H1 (cell line): ENCODE measurements around the gene MED1. TPM values are rescaled to one million over a fixed set of nuclear protein-coding genes. Genes with fewer than 3 reads are reported as not detected.

Source experiments
- CTCF ChIA-PET: fragments of 300-600 bp; sonication (Branson Sonifier 250); formaldehyde crosslinking; loops from one replicate; lab custom pipeline; 2021; ENCODE audit not compliant: partially characterized antibody; lab: Charles Lee
- POLR2A ChIA-PET: fragments of 300-600 bp; sonication (Branson Sonifier 250); formaldehyde crosslinking; loops from one replicate; lab custom pipeline; 2021; ENCODE audit warnings: inconsistent platforms; ENCODE audit not compliant: partially characterized antibody; lab: Charles Lee
- DNase-seq, 2 experiments: peaks; one replicate each; pipeline versions ENCODE4 v3.0.0 to v3.0.0-alpha.2; 2010 to 2022; ENCODE audit warnings: low spot score in 2 of 2, low read depth in 1 of 2, mixed read lengths in 1 of 2
- FAIRE-seq: peaks from 2 replicates; lab custom pipeline; 2011; peaks lifted over from hg19 to GRCh38; lab: Jason Lieb, UNC
- H2AFZ ChIP-seq: 2 replicates; pipeline ENCODE4 v1.8.1; 2012; ENCODE audit warnings: low read length, inconsistent platforms
- H2AK5ac ChIP-seq: 2 replicates; pipeline ENCODE4 v1.6.1; 2013; ENCODE audit warnings: low read depth, low read length
- H2BK120ac ChIP-seq: replicated peaks from 2 replicates; pipeline ENCODE3; 2013; ENCODE audit warnings: low read depth, low read length, inconsistent platforms
- H2BK12ac ChIP-seq: 2 replicates; pipeline ENCODE4 v1.6.1; 2013; ENCODE audit warnings: low read depth, low read length
- H2BK15ac ChIP-seq: 2 replicates; pipeline ENCODE4 v1.6.1; 2013; ENCODE audit warnings: low read length
- H2BK20ac ChIP-seq: 2 replicates; pipeline ENCODE4 v1.6.1; 2013; ENCODE audit warnings: low read length
- H2BK5ac ChIP-seq: 2 replicates; pipeline ENCODE4 v1.6.1; 2013; ENCODE audit warnings: low read depth, low read length
- H3K14ac ChIP-seq: 2 replicates; pipeline ENCODE4 v1.6.1; 2013; ENCODE audit warnings: inconsistent platforms; ENCODE audit not compliant: insufficient read length
- H3K18ac ChIP-seq: 2 replicates; pipeline ENCODE4 v1.6.1; 2013; ENCODE audit warnings: low read length; ENCODE audit errors: extremely low read depth
- H3K23ac ChIP-seq: 2 replicates; pipeline ENCODE4 v1.6.1; 2013; ENCODE audit warnings: inconsistent platforms; ENCODE audit not compliant: insufficient read length
- H3K23me2 ChIP-seq: 2 replicates; pipeline ENCODE4 v1.6.1; 2013; ENCODE audit warnings: low read depth, low read length
- H3K27ac ChIP-seq: 2 replicates; pipeline ENCODE4 v1.6.1; 2011; ENCODE audit warnings: low read depth, low read length, inconsistent platforms
- H3K27me3 ChIP-seq, 4 experiments: replicated peaks in 1 of 4; 1 replicate in 1 of 4; 2 replicates in 3 of 4; pipeline versions ENCODE4 v1.6.1 to v1.8.1; 2011 to 2013; ENCODE audit warnings: low read length in 3 of 4, mild to moderate bottlenecking in 3 of 4, inconsistent platforms in 2 of 4, mixed read lengths in 2 of 4, moderate library complexity in 1 of 4; ENCODE audit not compliant: control insufficient read depth in 3 of 4, insufficient read depth in 3 of 4; ENCODE audit errors: extremely low read depth in 1 of 4
- H3K36me3 ChIP-seq, 4 experiments: 2 replicates each; pipeline versions ENCODE4 v1.6.1 to v1.8.1; 2011 to 2013; ENCODE audit warnings: mild to moderate bottlenecking in 4 of 4, low read length in 3 of 4, moderate library complexity in 2 of 4, control low read depth in 1 of 4, inconsistent platforms in 1 of 4; ENCODE audit not compliant: insufficient read depth in 4 of 4, control insufficient read depth in 2 of 4
- H3K4ac ChIP-seq: replicated peaks from 2 replicates; pipeline ENCODE3; 2013; ENCODE audit warnings: low read length, low read depth, mixed read lengths, inconsistent platforms; ENCODE audit not compliant: insufficient read length
- H3K4me1 ChIP-seq, 4 experiments: replicated peaks in 1 of 4; 1 replicate in 1 of 4; 2 replicates in 3 of 4; pipeline versions ENCODE4 v1.6.1 to v1.8.1; 2011 to 2013; ENCODE audit warnings: low read length in 3 of 4, inconsistent platforms in 2 of 4, mixed read lengths in 1 of 4; ENCODE audit not compliant: insufficient read depth in 4 of 4, control insufficient read depth in 3 of 4
- H3K4me2 ChIP-seq, 2 experiments: 2 replicates each; pipeline versions ENCODE4 v1.6.1 to v1.8.1; 2011 to 2013; ENCODE audit warnings: low read depth in 2 of 2, low read length in 2 of 2, control low read depth in 1 of 2, inconsistent platforms in 1 of 2, mild to moderate bottlenecking in 1 of 2; ENCODE audit not compliant: insufficient read depth in 1 of 2
- H3K4me3 ChIP-seq, 4 experiments: fragments of 200-600, 300-600 bp in 1 of 4; sonication (generic), shearing (Covaris generic), sonication (Bioruptor Twin) in 1 of 4; 2 replicates each; pipeline versions ENCODE4 v1.5.1 to v1.8.1; 2011 to 2016; ENCODE audit warnings: low read length in 4 of 4, low read depth in 3 of 4, control low read depth in 2 of 4, inconsistent platforms in 2 of 4, mild to moderate bottlenecking in 2 of 4, mixed read lengths in 1 of 4, moderate library complexity in 1 of 4; ENCODE audit not compliant: insufficient read depth in 2 of 4; ENCODE audit errors: extremely low read depth in 1 of 4
- H3K56ac ChIP-seq: replicated peaks from 2 replicates; pipeline ENCODE3; 2013; ENCODE audit warnings: low read depth, mild to moderate bottlenecking, mixed read lengths, low read length, inconsistent platforms; ENCODE audit not compliant: insufficient read length
- H3K79me1 ChIP-seq: 2 replicates; pipeline ENCODE4 v1.6.1; 2013; ENCODE audit warnings: low read depth, low read length, control low read depth
- H3K79me2 ChIP-seq, 2 experiments: 2 replicates each; pipeline versions ENCODE4 v1.6.1 to v1.8.1; 2012 to 2013; ENCODE audit warnings: low read length in 2 of 2, mild to moderate bottlenecking in 2 of 2, inconsistent platforms in 1 of 2; ENCODE audit not compliant: insufficient read depth in 2 of 2, control insufficient read depth in 1 of 2
- H3K9ac ChIP-seq, 4 experiments: replicated peaks in 1 of 4; 1 replicate in 1 of 4; 2 replicates in 3 of 4; pipeline versions ENCODE4 v1.6.1 to v1.8.1; 2011 to 2013; ENCODE audit warnings: low read depth in 3 of 4, low read length in 3 of 4, control low read depth in 2 of 4, mild to moderate bottlenecking in 2 of 4, moderate library complexity in 2 of 4, inconsistent platforms in 1 of 4; ENCODE audit errors: extremely low read depth in 1 of 4
- H3K9me3 ChIP-seq, 2 experiments: 2 replicates each; pipeline versions ENCODE4 v1.6.1 to v1.8.1; 2012 to 2013; ENCODE audit warnings: mild to moderate bottlenecking in 2 of 2, moderate library complexity in 2 of 2, control low read depth in 1 of 2, inconsistent platforms in 1 of 2, low read depth in 1 of 2, low read length in 1 of 2, mixed read lengths in 1 of 2; ENCODE audit not compliant: insufficient read depth in 2 of 2
- H4K20me1 ChIP-seq, 2 experiments: replicated peaks in 1 of 2; 2 replicates each; pipeline versions ENCODE3 to v1.8.1; 2011 to 2013; ENCODE audit warnings: inconsistent platforms in 2 of 2, low read length in 2 of 2, mild to moderate bottlenecking in 1 of 2; ENCODE audit not compliant: insufficient read depth in 2 of 2, control insufficient read depth in 1 of 2
- H4K5ac ChIP-seq: 2 replicates; pipeline ENCODE4 v1.6.1; 2013; ENCODE audit warnings: low read length, low read depth, mixed read lengths, inconsistent platforms; ENCODE audit not compliant: insufficient read length
- H4K8ac ChIP-seq: 2 replicates; pipeline ENCODE4 v1.8.0; 2013; ENCODE audit warnings: mild to moderate bottlenecking, moderate library complexity, low read length, inconsistent platforms; ENCODE audit not compliant: insufficient read depth; ENCODE audit errors: extremely low read depth
- H4K91ac ChIP-seq: replicated peaks from 2 replicates; pipeline ENCODE3; 2013; ENCODE audit warnings: low read length, mixed read lengths, inconsistent platforms; ENCODE audit not compliant: insufficient read length
- CBX8 ChIP-seq: fragments of 300-800, 300-1000 bp; sonication (generic); IDR thresholded peaks from 2 replicates; pipeline ENCODE4 v1.7.1; 2016; ENCODE audit warnings: low read depth, low read length, borderline replicate concordance
- CEBPB ChIP-seq: IDR thresholded peaks from 2 replicates; pipeline ENCODE4 v1.6.1; 2012; ENCODE audit warnings: low read depth, low read length
- CHD2 ChIP-seq: IDR thresholded peaks from 2 replicates; pipeline ENCODE4 v1.6.1; 2012; ENCODE audit warnings: low read length, improper control_type of control experiment
- HDAC2 ChIP-seq, 2 experiments: fragments of 300-600 bp in 1 of 2; sonication (generic) in 1 of 2; IDR thresholded peaks; 2 replicates each; pipeline ENCODE4 v1.6.1; 2011 to 2012; ENCODE audit warnings: low read depth in 2 of 2, low read length in 2 of 2, mild to moderate bottlenecking in 2 of 2, moderate library complexity in 2 of 2, borderline replicate concordance in 1 of 2, inconsistent platforms in 1 of 2
- JUND ChIP-seq: IDR thresholded peaks from 2 replicates; pipeline ENCODE4 v1.6.1; 2011; ENCODE audit warnings: mild to moderate bottlenecking, improper control_type of control experiment, low read length
- KDM1A ChIP-seq: fragments of 200-600, 300-600 bp; sonication (generic); IDR thresholded peaks from 2 replicates; pipeline ENCODE4 v1.7.1; 2016; ENCODE audit warnings: mild to moderate bottlenecking, low read length, borderline replicate concordance
- KDM5A ChIP-seq: fragments of 200-600 bp; IDR thresholded peaks from 2 replicates; pipeline ENCODE4 v1.7.1; 2012; ENCODE audit warnings: mild to moderate bottlenecking, low read length, inconsistent platforms, mixed read lengths
- POU5F1 ChIP-seq: IDR thresholded peaks from 2 replicates; pipeline ENCODE4 v1.6.1; 2011; ENCODE audit warnings: low read depth, mild to moderate bottlenecking, low read length, moderate library complexity
- RFX5 ChIP-seq: IDR thresholded peaks from 2 replicates; pipeline ENCODE4 v1.6.1; 2011; ENCODE audit warnings: low read depth, low read length, improper control_type of control experiment, borderline replicate concordance
- SUZ12 ChIP-seq: fragments of 200-600 bp; sonication (generic); IDR thresholded peaks from 2 replicates; pipeline ENCODE4 v1.6.1; 2012; ENCODE audit warnings: mild to moderate bottlenecking, inconsistent platforms, low read length, moderate library complexity, mixed read lengths
- TCF12 ChIP-seq: IDR thresholded peaks from 2 replicates; pipeline ENCODE4 v1.6.1; 2011; ENCODE audit warnings: low read depth, mild to moderate bottlenecking, low read length
- WGBS, 2 experiments: shearing (Covaris generic) in 1 of 2; methylation state at CpG; one replicate each; pipeline versions ENCODE4 v1.1.6 to v1.1.7; 2013 to 2015; ENCODE audit warnings: low lambda C conversion rate in 2 of 2, mixed read lengths in 2 of 2, inconsistent platforms in 1 of 2, low coverage in 1 of 2, missing lambda C conversion rate in 1 of 2; ENCODE audit not compliant: insufficient replicate concordance in 2 of 2, insufficient coverage in 1 of 2, insufficient read length in 1 of 2; ENCODE audit errors: extremely low coverage in 1 of 2, missing lambda C conversion rate in 1 of 2; 5-methylcytosine and 5-hydroxymethylcytosine counted together
- polyA plus RNA-seq, 7 experiments: library from polyadenylated mRNA; depleted of rRNA in 3 of 7; stranded (reverse) in 5 of 7; unstranded in 2 of 7; fragments of >200 nt in 5 of 7; fragments of 200-250 nt in 2 of 7; gene quantifications; 1 replicate in 5 of 7; 2 replicates in 1 of 7; 4 replicates in 1 of 7; pipeline versions ENCODE4 v1.2.1 to v1.2.3, GENCODE V29; 2011 to 2013; ENCODE audit warnings: missing spikeins in 2 of 7, mixed read lengths in 2 of 7
- total RNA-seq: library from RNA; stranded (reverse); fragmentation: NEBNext Ultra II Directional; extraction: Animal tissue kit (Norgen Biotek cat#: 25700); gene quantifications from 2 replicates; pipeline ENCODE4 v1.2.1, GENCODE V29; 2021
- TF ChIP-seq, protein P1 (sequence below): IDR thresholded peaks from 2 replicates; pipeline ENCODE4 v1.6.1; 2011; ENCODE audit warnings: low read depth, mild to moderate bottlenecking, low read length; ENCODE audit not compliant: insufficient read depth

Gene MED1
- total and polyA plus RNA-seq, 2 of the 8 experiments (the other 6 are each of a cell fraction or from before 2014, with no cell fraction given), result 24.7 to 56.5 TPM

DNA sequence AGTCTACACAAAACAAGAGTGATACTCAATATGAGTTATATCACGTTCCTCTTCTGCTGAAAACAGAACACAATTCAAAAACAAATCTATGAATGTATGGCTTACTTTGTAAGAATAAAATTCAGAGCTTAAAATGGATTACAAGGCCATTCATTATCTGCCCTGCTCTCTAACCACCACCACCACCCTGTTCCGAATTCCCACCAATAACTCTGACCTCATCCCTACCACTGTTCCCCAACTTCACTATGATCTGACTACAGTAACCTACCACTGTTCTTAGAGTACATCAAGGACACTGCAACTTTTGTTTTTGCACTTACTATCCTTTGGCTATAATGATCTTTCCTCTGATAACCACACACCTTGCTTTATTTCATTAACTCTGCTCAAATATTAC is 70.9 kb downstream of the MED1 start:
- no peak overlapping the region for H4K91ac ChIP-seq
- H3K27me3 ChIP-seq, result no peaks in the 10 kb centered on the region
- no peak overlapping the region for H2BK120ac ChIP-seq
- no peaks in the 10 kb centered on the region for H3K79me1 ChIP-seq
- no peaks in the 10 kb centered on the region for H3K23me2 ChIP-seq
- H3K4me2 ChIP-seq, result no peak overlapping the region
- no peak overlapping the region for H3K27ac ChIP-seq
- H4K5ac ChIP-seq, result no peak overlapping the region
- H3K4me1 ChIP-seq, result no peaks in the 10 kb centered on the region
- H3K4ac ChIP-seq, result no peak overlapping the region
- no peak for DNase-seq
- no peak overlapping the region for H3K56ac ChIP-seq
- no peak overlapping the region for H3K18ac ChIP-seq
- H3K9me3 ChIP-seq, result no peaks in the 10 kb centered on the region
- WGBS, 2 experiments, result 85% methylated on average over 2 of the region's 2 CpGs; no CpG with 5 or more reads in 1 of the 2 experiments
- H2BK5ac ChIP-seq, result no peak overlapping the region
- H2AK5ac ChIP-seq, result no peak overlapping the region
- H3K36me3 ChIP-seq, result no peaks in the 10 kb centered on the region
- H3K9ac ChIP-seq, result no peak overlapping the region
- H3K79me2 ChIP-seq, result no peaks in the 10 kb centered on the region
- no peak overlapping the region for H2BK15ac ChIP-seq
- no peak overlapping the region for H4K8ac ChIP-seq
- no peak overlapping the region for H2BK12ac ChIP-seq
- H4K20me1 ChIP-seq, result peaks cover 0 to 3% of the 10 kb centered on the region in 2 experiments
- H3K14ac ChIP-seq, result no peak overlapping the region
- ChIA-PET POLR2A (interaction anchor here (1.2 kb wide), 1 partner anchor 12 kb away, joined by 6 read pairs; no protein-coding TSS in a partner anchor), CTCF (interaction anchor here (0.9 to 1.1 kb wide), 3 partner anchors 23 to 144 kb away, joined by 3 to 4 read pairs (median 3); no protein-coding TSS in a partner anchor)
- H3K23ac ChIP-seq, result no peak overlapping the region
- H2BK20ac ChIP-seq, result no peak overlapping the region
- no peak overlapping the region for H2AFZ ChIP-seq
- H3K4me3 ChIP-seq, result no peak overlapping the region
- FAIRE-seq, result no peak
- TF ChIP-seq POU5F1 (no peak), TCF12 (no peak), KDM1A (no peak), CEBPB (no peak), CHD2 (no peak), KDM5A (no peak), JUND (no peak), RFX5 (no peak), HDAC2 (IDR thresholded peaks at IDR 0.05; ENCODE audit: borderline replicate concordance in 1 of 2, low read depth in 2 of 2, low read length in 2 of 2) (no peak), SUZ12 (no peak), CBX8 (no peak)
- TF ChIP-seq, protein P1, sequence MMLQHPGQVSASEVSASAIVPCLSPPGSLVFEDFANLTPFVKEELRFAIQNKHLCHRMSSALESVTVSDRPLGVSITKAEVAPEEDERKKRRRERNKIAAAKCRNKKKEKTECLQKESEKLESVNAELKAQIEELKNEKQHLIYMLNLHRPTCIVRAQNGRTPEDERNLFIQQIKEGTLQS, result no peak
